Measurements from ENCODE around the gene PIGZ.

DNA sequence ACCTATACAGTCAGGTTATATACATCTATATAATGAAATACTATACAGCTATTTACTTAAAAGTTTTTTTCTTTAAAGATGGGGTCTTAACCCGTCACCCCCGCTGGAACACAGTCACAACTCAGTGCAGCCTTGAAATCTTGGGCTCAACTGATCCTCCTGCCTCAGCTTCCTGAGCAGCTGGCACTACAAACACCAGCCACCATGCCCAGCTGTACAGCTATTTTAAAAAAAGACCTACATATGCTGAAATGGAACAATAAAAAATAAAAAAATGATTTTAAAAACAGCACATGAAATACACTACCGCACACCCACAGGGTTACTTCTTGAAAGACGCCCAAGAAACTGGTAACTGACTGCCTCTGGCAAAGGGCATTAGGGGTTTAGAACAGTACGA lies 30.1 kb downstream of the PIGZ start:
- TF ChIP-seq, protein P1, sequence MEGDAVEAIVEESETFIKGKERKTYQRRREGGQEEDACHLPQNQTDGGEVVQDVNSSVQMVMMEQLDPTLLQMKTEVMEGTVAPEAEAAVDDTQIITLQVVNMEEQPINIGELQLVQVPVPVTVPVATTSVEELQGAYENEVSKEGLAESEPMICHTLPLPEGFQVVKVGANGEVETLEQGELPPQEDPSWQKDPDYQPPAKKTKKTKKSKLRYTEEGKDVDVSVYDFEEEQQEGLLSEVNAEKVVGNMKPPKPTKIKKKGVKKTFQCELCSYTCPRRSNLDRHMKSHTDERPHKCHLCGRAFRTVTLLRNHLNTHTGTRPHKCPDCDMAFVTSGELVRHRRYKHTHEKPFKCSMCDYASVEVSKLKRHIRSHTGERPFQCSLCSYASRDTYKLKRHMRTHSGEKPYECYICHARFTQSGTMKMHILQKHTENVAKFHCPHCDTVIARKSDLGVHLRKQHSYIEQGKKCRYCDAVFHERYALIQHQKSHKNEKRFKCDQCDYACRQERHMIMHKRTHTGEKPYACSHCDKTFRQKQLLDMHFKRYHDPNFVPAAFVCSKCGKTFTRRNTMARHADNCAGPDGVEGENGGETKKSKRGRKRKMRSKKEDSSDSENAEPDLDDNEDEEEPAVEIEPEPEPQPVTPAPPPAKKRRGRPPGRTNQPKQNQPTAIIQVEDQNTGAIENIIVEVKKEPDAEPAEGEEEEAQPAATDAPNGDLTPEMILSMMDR (IDR thresholded peaks at IDR 0.05) = no peak
- no peak for TF ChIP-seq POLR2A (IDR thresholded peaks at IDR 0.05)
